Fibroblast of the aortic adventitia (primary cell): ENCODE data around the gene SLC2A13. TPM values are rescaled to one million over a fixed set of nuclear protein-coding genes. Genes with fewer than 3 reads are reported as not detected.
A peak's percentile ranks its signal among the peaks of the same experiment; 100 is the strongest.

ENCODE experiments used
- DNase-seq: peaks from one replicate; pipeline ENCODE4 v3.0.0-alpha.2; 2010; ENCODE audit warnings: low read depth
- H3K4me3 ChIP-seq: 2 replicates; pipeline ENCODE4 v1.5.1; 2011; ENCODE audit warnings: low read depth, mild to moderate bottlenecking, control low read depth, low read length, moderate library complexity
- CTCF ChIP-seq: IDR thresholded peaks from 2 replicates; pipeline ENCODE4 v1.5.1; 2011; ENCODE audit warnings: mild to moderate bottlenecking, low read length, control low read depth, inconsistent platforms; ENCODE audit not compliant: insufficient read depth
- total RNA-seq: library from RNA; depleted of rRNA; stranded (reverse); fragments of >200 nt; gene quantifications from 2 replicates; pipeline ENCODE4 v1.2.3, GENCODE V29; 2012; ENCODE audit warnings: low replicate concordance

The SLC2A13 gene
- total RNA-seq, 1 donor: 16.6 TPM

- no peak for DNase-seq
These were observed 287 bp upstream of the SLC2A13 start for GRCh38 chr12:40106202-40106533.

GRCh38 chr12:40105265-40105514, 691 bp downstream of the SLC2A13 start:
- H3K4me3 ChIP-seq: peak overlapping the region; percentile 82
- no peak for TF ChIP-seq CTCF
- DNase-seq: peak; percentile 20

More at GRCh38 chr12:40106202-40106533, 287 bp upstream of the SLC2A13 start:
- TF ChIP-seq CTCF: no peak
- H3K4me3 ChIP-seq: peak overlapping the region; percentile 82

- peak overlapping the region; percentile 82 for H3K4me3 ChIP-seq
- DNase-seq: peak; percentile 6
- TF ChIP-seq CTCF: no peak
These were observed 1.2 kb downstream of the SLC2A13 start for GRCh38 chr12:40104461-40105264.

GRCh38 chr12:40103043-40103442, 2.8 kb downstream of the SLC2A13 start:
- TF ChIP-seq CTCF: no peak
- no peak for DNase-seq
- no peak overlapping the region for H3K4me3 ChIP-seq

GRCh38 chr12:40101747-40102146, 4.1 kb downstream of the SLC2A13 start:
- no peak overlapping the region for H3K4me3 ChIP-seq
- TF ChIP-seq CTCF: no peak
- DNase-seq: no peak

- H3K4me3 ChIP-seq: no peak overlapping the region
- no peak for DNase-seq
- no peak for TF ChIP-seq CTCF
These were observed 6.4 kb downstream of the SLC2A13 start for GRCh38 chr12:40099423-40099853.
